OCI-LY7 (cell line): ENCODE measurements around the gene FREM3. TPM values are rescaled to one million over a fixed set of nuclear protein-coding genes. Genes with fewer than 3 reads are reported as not detected.

ENCODE experiments used
- BruUV-seq: library from RNA; stranded (reverse); fragments of 400-500 nt; replicated peaks from 2 replicates; lab custom pipeline; 2021; lab: Mats Ljungman, UMichigan
- CTCF ChIA-PET: fragments of 300-600 bp; sonication (Branson Sonifier 250); formaldehyde crosslinking; loops from one replicate; lab custom pipeline; 2022; ENCODE audit warnings: antibody characterized with exemption; ENCODE audit not compliant: unreplicated experiment; lab: Charles Lee
- POLR2A ChIA-PET: fragments of 300-600 bp; sonication (Branson Sonifier 250); formaldehyde crosslinking; loops from one replicate; lab custom pipeline; 2022; ENCODE audit warnings: antibody characterized with exemption; lab: Charles Lee
- DNase-seq: peaks from one replicate; pipeline ENCODE4 v3.0.0-alpha.2; 2015; ENCODE audit warnings: low spot score
- H2AFZ ChIP-seq: fragments of 200-600 bp; sonication (generic), shearing (Covaris generic); 2 replicates; pipeline ENCODE4 v1.6.1; 2014; ENCODE audit warnings: mild to moderate bottlenecking, antibody characterized with exemption, low read length, moderate library complexity
- H3K27ac ChIP-seq: fragments of 200-600 bp; sonication (generic); 2 replicates; pipeline ENCODE4 v1.5.1; 2014; ENCODE audit warnings: mixed run types, low read depth, mild to moderate bottlenecking, moderate library complexity, low read length, inconsistent platforms; ENCODE audit not compliant: poor library complexity, severe bottlenecking
- H3K36me3 ChIP-seq: fragments of 200-600 bp; sonication (generic); 2 replicates; pipeline ENCODE4 v1.6.1; 2014; ENCODE audit warnings: mild to moderate bottlenecking, antibody characterized with exemption, low read length, moderate library complexity, mixed read lengths; ENCODE audit not compliant: insufficient read depth
- H3K4me1 ChIP-seq: fragments of 200-600 bp; sonication (generic); 2 replicates; pipeline ENCODE4 v1.5.1; 2014; ENCODE audit warnings: mild to moderate bottlenecking, low read length; ENCODE audit not compliant: insufficient read depth, poor library complexity, severe bottlenecking
- H3K4me2 ChIP-seq: fragments of 200-600 bp; sonication (generic); 2 replicates; pipeline ENCODE4 v1.6.1; 2014; ENCODE audit warnings: mild to moderate bottlenecking, low read length
- H3K4me3 ChIP-seq: fragments of 200-600 bp; sonication (generic); 2 replicates; pipeline ENCODE4 v1.5.1; 2014; ENCODE audit warnings: mild to moderate bottlenecking, low read depth, low read length; ENCODE audit not compliant: poor library complexity, severe bottlenecking
- H3K79me2 ChIP-seq: fragments of 200-600 bp; sonication (generic); 2 replicates; pipeline ENCODE4 v1.6.1; 2016; ENCODE audit warnings: low read depth, mild to moderate bottlenecking, low read length, moderate library complexity, mixed read lengths; ENCODE audit not compliant: insufficient read depth
- H3K9me2 ChIP-seq: fragments of 200-600 bp; sonication (generic); 2 replicates; pipeline ENCODE4 v1.6.1; 2016; ENCODE audit warnings: mild to moderate bottlenecking, low read length, mixed read lengths; ENCODE audit not compliant: insufficient read depth
- H3K9me3 ChIP-seq: fragments of 200-600 bp; sonication (generic); 2 replicates; pipeline ENCODE4 v1.6.1; 2014; ENCODE audit warnings: mild to moderate bottlenecking, mixed run types, low read length, mixed read lengths
- H4K20me1 ChIP-seq: fragments of 200-600 bp; sonication (generic); 2 replicates; pipeline ENCODE4 v1.6.1; 2014; ENCODE audit warnings: mild to moderate bottlenecking, antibody characterized with exemption, low read length, moderate library complexity, mixed read lengths; ENCODE audit not compliant: insufficient read depth
- EZH2phosphoT487 ChIP-seq: fragments of 200-600 bp; sonication (generic); IDR thresholded peaks from 2 replicates; pipeline ENCODE4 v1.6.1; 2018; ENCODE audit warnings: low read depth, borderline replicate concordance, mild to moderate bottlenecking, mixed run types, antibody characterized with exemption, low read length, moderate library complexity, mixed read lengths
- intact Hi-C: fragments of 100-400 bp; cut with micrococcal nuclease; formaldehyde crosslinking; loops from one replicate; pipeline ENCODE4 v1.10.0; 2022; ENCODE audit not compliant: unreplicated experiment
- total RNA-seq, 2 experiments: library from RNA; depleted of rRNA in 1 of 2; stranded (reverse); fragments of >200 nt in 1 of 2; shearing (Covaris generic) in 1 of 2; gene quantifications; 2 replicates each; pipeline ENCODE4 v1.2.3, GENCODE V29; 2014 to 2022
- TF ChIP-seq, protein P1 (sequence below): fragments of 200-600 bp; sonication (generic); conservative IDR thresholded peaks from 2 replicates; pipeline ENCODE4 v1.5.1; 2014; ENCODE audit warnings: mild to moderate bottlenecking, antibody characterized with exemption, low read length, moderate library complexity, mixed read lengths

The FREM3 gene
- total RNA-seq, 2 experiments from 2014 or later: not detected

- Histone ChIP-seq H3K4me3 (no peak overlapping the region), H3K27ac (no peak overlapping the region), H4K20me1 (no peaks in the 10 kb centered on the region), H3K4me1 (no peaks in the 10 kb centered on the region), H3K36me3 (no peaks in the 10 kb centered on the region), H3K9me2 (no peaks in the 10 kb centered on the region), H2AFZ (no peak overlapping the region), H3K9me3 (no peaks in the 10 kb centered on the region), H3K79me2 (no peaks in the 10 kb centered on the region), H3K4me2 (no peak overlapping the region)
- BruUV-seq: no TSS peak
- DNase-seq: no peak
- TF ChIP-seq EZH2phosphoT487: no peak
- TF ChIP-seq, protein P1, sequence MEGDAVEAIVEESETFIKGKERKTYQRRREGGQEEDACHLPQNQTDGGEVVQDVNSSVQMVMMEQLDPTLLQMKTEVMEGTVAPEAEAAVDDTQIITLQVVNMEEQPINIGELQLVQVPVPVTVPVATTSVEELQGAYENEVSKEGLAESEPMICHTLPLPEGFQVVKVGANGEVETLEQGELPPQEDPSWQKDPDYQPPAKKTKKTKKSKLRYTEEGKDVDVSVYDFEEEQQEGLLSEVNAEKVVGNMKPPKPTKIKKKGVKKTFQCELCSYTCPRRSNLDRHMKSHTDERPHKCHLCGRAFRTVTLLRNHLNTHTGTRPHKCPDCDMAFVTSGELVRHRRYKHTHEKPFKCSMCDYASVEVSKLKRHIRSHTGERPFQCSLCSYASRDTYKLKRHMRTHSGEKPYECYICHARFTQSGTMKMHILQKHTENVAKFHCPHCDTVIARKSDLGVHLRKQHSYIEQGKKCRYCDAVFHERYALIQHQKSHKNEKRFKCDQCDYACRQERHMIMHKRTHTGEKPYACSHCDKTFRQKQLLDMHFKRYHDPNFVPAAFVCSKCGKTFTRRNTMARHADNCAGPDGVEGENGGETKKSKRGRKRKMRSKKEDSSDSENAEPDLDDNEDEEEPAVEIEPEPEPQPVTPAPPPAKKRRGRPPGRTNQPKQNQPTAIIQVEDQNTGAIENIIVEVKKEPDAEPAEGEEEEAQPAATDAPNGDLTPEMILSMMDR: peak; percentile 44; the same call in 1 of the 2 replicates
- intact Hi-C loops: no loop called here
- ChIA-PET CTCF (no interaction called here), POLR2A (no interaction called here)
Observed at GRCh38 chr4:143587703-143588102, 112.8 kb downstream of the FREM3 start.

DNA sequence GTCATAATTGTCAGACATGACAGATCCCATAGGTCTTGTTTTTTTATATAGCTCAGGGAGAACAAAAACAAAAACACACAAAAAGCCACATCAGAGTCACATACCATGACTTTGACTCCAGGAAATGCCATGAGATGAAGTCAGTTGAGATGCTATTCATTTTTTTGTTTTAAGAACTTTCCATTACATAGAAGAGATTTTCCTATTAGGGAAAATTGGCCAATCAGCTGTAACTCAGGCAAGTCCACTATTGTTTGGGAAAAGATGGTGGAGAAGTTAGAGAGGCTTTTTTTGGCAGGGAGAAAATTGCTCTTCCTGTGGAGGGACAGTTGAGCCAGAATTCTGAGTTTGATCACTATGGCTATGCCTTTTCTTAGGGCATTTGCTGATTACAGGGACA, 114.4 kb downstream of the FREM3 start:
- no peak for DNase-seq
- no peaks in the 10 kb centered on the region for H3K9me3 ChIP-seq
- H3K4me2 ChIP-seq: no peak overlapping the region
- no peaks in the 10 kb centered on the region for H3K36me3 ChIP-seq
- no peaks in the 10 kb centered on the region for H3K79me2 ChIP-seq
- H3K27ac ChIP-seq: no peak overlapping the region
- ChIA-PET CTCF (no interaction called here), POLR2A (no interaction called here)
- TF ChIP-seq EZH2phosphoT487: no peak
- TF ChIP-seq, protein P1: no peak
- no TSS peak for BruUV-seq
- intact Hi-C loops: no loop called here
- no peak overlapping the region for H3K4me3 ChIP-seq
- no peak overlapping the region for H2AFZ ChIP-seq
- no peaks in the 10 kb centered on the region for H3K9me2 ChIP-seq
- no peaks in the 10 kb centered on the region for H4K20me1 ChIP-seq
- H3K4me1 ChIP-seq: no peaks in the 10 kb centered on the region

GRCh38 chr4:143585548-143585947, 114.9 kb downstream of the FREM3 start:
- H4K20me1 ChIP-seq: no peaks in the 10 kb centered on the region
- no peaks in the 10 kb centered on the region for H3K36me3 ChIP-seq
- H3K9me2 ChIP-seq: no peaks in the 10 kb centered on the region
- H3K9me3 ChIP-seq: no peaks in the 10 kb centered on the region
- H3K79me2 ChIP-seq: no peaks in the 10 kb centered on the region
- H3K4me3 ChIP-seq: no peak overlapping the region
- ChIA-PET CTCF (no interaction called here), POLR2A (no interaction called here)
- intact Hi-C loops: no loop called here
- no peak overlapping the region for H2AFZ ChIP-seq
- no peak overlapping the region for H3K4me2 ChIP-seq
- no TSS peak for BruUV-seq
- H3K4me1 ChIP-seq: no peaks in the 10 kb centered on the region
- TF ChIP-seq, protein P1: no peak
- no peak for TF ChIP-seq EZH2phosphoT487
- DNase-seq: no peak
- no peak overlapping the region for H3K27ac ChIP-seq
